ENCODE measurements around the gene WDR72. TPM values are rescaled to one million over a fixed set of nuclear protein-coding genes. Genes with fewer than 3 reads are reported as not detected.

WDR72 gene
- total RNA-seq, 2 experiments from 2014 or later: not detected

DNA sequence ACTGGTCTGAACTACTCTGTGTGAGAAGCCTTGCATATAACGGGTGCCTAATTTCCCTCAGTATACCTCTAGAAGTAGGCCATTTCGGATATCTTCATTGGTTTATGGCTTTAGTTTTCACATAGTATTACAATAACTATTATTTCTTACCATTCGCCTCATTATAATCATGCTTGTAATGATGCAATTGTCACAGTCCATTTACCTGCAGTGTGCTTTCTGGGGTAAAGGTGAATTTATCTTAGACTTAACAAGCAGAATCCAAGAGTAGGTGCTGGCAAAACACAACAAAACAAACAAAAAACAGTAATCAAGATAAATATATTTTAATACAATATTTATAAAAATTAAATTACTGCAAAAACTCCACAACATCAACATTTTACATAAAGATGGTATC lies 246.0 kb downstream of the WDR72 start:
- Mint-ChIP-seq H3K27ac (no peak overlapping the region), H3K9me3 (no peaks in the 10 kb centered on the region), H3K4me1 (ENCODE audit: low read depth) (no peaks in the 10 kb centered on the region), H3K36me3 (ENCODE audit: low read depth) (no peaks in the 10 kb centered on the region), H3K27me3 (peaks cover 1% of the 10 kb centered on the region), H3K4me3 (no peak overlapping the region)
- TF ChIP-seq, protein P1, sequence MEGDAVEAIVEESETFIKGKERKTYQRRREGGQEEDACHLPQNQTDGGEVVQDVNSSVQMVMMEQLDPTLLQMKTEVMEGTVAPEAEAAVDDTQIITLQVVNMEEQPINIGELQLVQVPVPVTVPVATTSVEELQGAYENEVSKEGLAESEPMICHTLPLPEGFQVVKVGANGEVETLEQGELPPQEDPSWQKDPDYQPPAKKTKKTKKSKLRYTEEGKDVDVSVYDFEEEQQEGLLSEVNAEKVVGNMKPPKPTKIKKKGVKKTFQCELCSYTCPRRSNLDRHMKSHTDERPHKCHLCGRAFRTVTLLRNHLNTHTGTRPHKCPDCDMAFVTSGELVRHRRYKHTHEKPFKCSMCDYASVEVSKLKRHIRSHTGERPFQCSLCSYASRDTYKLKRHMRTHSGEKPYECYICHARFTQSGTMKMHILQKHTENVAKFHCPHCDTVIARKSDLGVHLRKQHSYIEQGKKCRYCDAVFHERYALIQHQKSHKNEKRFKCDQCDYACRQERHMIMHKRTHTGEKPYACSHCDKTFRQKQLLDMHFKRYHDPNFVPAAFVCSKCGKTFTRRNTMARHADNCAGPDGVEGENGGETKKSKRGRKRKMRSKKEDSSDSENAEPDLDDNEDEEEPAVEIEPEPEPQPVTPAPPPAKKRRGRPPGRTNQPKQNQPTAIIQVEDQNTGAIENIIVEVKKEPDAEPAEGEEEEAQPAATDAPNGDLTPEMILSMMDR (IDR thresholded peaks at IDR 0.05): no peak
- ChIA-PET CTCF (no interaction called here), POLR2A (no interaction called here)
- DNase-seq: no peak
- intact Hi-C loops (cut with micrococcal nuclease): no loop called here
- ATAC-seq: no peak

DNA sequence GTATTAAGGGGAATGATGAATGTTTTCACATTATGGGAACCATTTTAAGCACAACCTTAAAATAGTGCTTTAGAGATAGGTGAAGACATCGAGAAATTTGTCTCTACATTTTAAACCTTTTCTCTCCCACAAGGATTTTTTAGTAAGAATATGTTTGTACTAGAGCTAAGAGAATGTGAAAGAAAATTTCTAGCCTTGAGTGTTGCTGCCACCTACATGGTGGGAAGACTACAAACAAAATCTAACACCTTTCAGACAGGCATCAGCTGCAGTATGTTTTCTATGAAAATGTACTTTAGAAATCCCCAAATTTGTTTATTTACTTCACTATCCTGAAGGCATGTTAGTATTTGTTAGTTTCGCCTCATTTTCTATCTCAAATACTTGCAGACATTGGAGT lies 247.4 kb downstream of the WDR72 start:
- H3K36me3 Mint-ChIP-seq (ENCODE audit: low read depth): no peaks in the 10 kb centered on the region
- no peak overlapping the region for H3K4me3 Mint-ChIP-seq
- intact Hi-C loops (cut with micrococcal nuclease): no loop called here
- TF ChIP-seq, protein P1 (IDR thresholded peaks at IDR 0.05): no peak
- H3K9me3 Mint-ChIP-seq: no peaks in the 10 kb centered on the region
- POLR2A ChIA-PET: no interaction called here
- no peak overlapping the region for H3K27ac Mint-ChIP-seq
- DNase-seq (no peak), ATAC-seq (no peak)
- no peaks in the 10 kb centered on the region for H3K4me1 Mint-ChIP-seq (ENCODE audit: low read depth)
- H3K27me3 Mint-ChIP-seq: peaks cover 1% of the 10 kb centered on the region
- CTCF ChIA-PET: no interaction called here

GRCh38 chr15:53511175-53511574 lies 248.3 kb downstream of the WDR72 start:
- CTCF ChIA-PET: no interaction called here

GRCh38 chr15:53506370-53506769 lies 253.1 kb downstream of the WDR72 start:
- ChIA-PET CTCF (no interaction called here), POLR2A (no interaction called here)
- Mint-ChIP-seq H3K9me3 (no peaks in the 10 kb centered on the region), H3K27ac (no peak overlapping the region), H3K4me3 (no peak overlapping the region), H3K4me1 (ENCODE audit: low read depth) (no peaks in the 10 kb centered on the region), H3K36me3 (ENCODE audit: low read depth) (no peaks in the 10 kb centered on the region), H3K27me3 (peaks cover 3% of the 10 kb centered on the region)
- TF ChIP-seq, protein P1 (IDR thresholded peaks at IDR 0.05): no peak
- ATAC-seq (no peak), DNase-seq (no peak)
- intact Hi-C loops (cut with micrococcal nuclease): no loop called here

More at GRCh38 chr15:53511175-53511574, 248.3 kb downstream of the WDR72 start:
- DNase-seq: no peak
- POLR2A ChIA-PET: no interaction called here
- ATAC-seq: no peak
- Mint-ChIP-seq H3K27me3 (peaks cover 1% of the 10 kb centered on the region), H3K27ac (no peak overlapping the region), H3K4me1 (ENCODE audit: low read depth) (no peaks in the 10 kb centered on the region), H3K4me3 (no peak overlapping the region), H3K9me3 (no peaks in the 10 kb centered on the region), H3K36me3 (ENCODE audit: low read depth) (no peaks in the 10 kb centered on the region)
- TF ChIP-seq, protein P1 (IDR thresholded peaks at IDR 0.05): no peak
- intact Hi-C loops (cut with micrococcal nuclease): no loop called here

GRCh38 chr15:53498996-53499395 lies 260.5 kb downstream of the WDR72 start:
- H3K36me3 Mint-ChIP-seq (ENCODE audit: low read depth): no peaks in the 10 kb centered on the region
- H3K4me1 Mint-ChIP-seq (ENCODE audit: low read depth): no peaks in the 10 kb centered on the region
- intact Hi-C loops (cut with micrococcal nuclease): no loop called here
- no peak overlapping the region for H3K4me3 Mint-ChIP-seq
- DNase-seq (no peak), ATAC-seq (no peak)
- ChIA-PET CTCF (no interaction called here), POLR2A (no interaction called here)
- no peaks in the 10 kb centered on the region for H3K27me3 Mint-ChIP-seq
- no peak overlapping the region for H3K27ac Mint-ChIP-seq
- TF ChIP-seq, protein P1 (IDR thresholded peaks at IDR 0.05): no peak
- peaks cover 2% of the 10 kb centered on the region for H3K9me3 Mint-ChIP-seq

Data from activated CD8-positive, alpha-beta T cell treated with anti-CD3 and anti-CD28 coated beads for 36 hours (primary cell).